Activated CD8-positive, alpha-beta T cell treated with anti-CD3 and anti-CD28 coated beads for 36 hours (primary cell): Measurements from ENCODE around the gene EEPD1. TPM values are rescaled to one million over a fixed set of nuclear protein-coding genes. Genes with fewer than 3 reads are reported as not detected.

Source experiments
- ATAC-seq: fragments of 200-7000 bp; cut with Tn5 transposase; one replicate; pipeline ENCODE4 v1.10.0; 2021; ENCODE audit warnings: mild to moderate bottlenecking, moderate library complexity
- CTCF ChIA-PET: fragments of 350-600 bp; sonication (Branson Sonifier 250); formaldehyde crosslinking; loops from one replicate; lab custom pipeline; 2021; ENCODE audit warnings: antibody characterized with exemption; lab: Charles Lee
- POLR2A ChIA-PET: fragments of 350-600 bp; sonication (Branson Sonifier 250); formaldehyde crosslinking; loops from one replicate; lab custom pipeline; 2021; ENCODE audit warnings: antibody characterized with exemption; lab: Charles Lee
- DNase-seq: peaks from one replicate; pipeline ENCODE4 v3.0.0-alpha.2; 2020
- H3K27ac Mint-ChIP-seq: one replicate; pipeline ENCODE4 v1.8.0; 2021; ENCODE audit warnings: mild to moderate bottlenecking, mixed read lengths
- H3K27me3 Mint-ChIP-seq: one replicate; pipeline ENCODE4 v1.8.0; 2021; ENCODE audit warnings: mixed read lengths
- H3K36me3 Mint-ChIP-seq: one replicate; pipeline ENCODE4 v1.8.0; 2021; ENCODE audit warnings: low read depth, mixed read lengths
- H3K4me1 Mint-ChIP-seq: one replicate; pipeline ENCODE4 v1.8.0; 2021; ENCODE audit warnings: low read depth, mixed read lengths
- H3K4me3 Mint-ChIP-seq: one replicate; pipeline ENCODE4 v1.8.0; 2021; ENCODE audit warnings: mild to moderate bottlenecking, moderate library complexity, mixed read lengths
- H3K9me3 Mint-ChIP-seq: one replicate; pipeline ENCODE4 v1.8.0; 2021; ENCODE audit warnings: mixed read lengths
- intact Hi-C: fragments of 100-400 bp; cut with micrococcal nuclease; formaldehyde crosslinking; loops from one replicate; pipeline ENCODE4 v1.10.0; 2022
- total RNA-seq, 2 experiments: library from RNA; stranded (reverse); gene quantifications; one replicate each; pipeline ENCODE4 v1.2.3, GENCODE V29; 2021
- TF ChIP-seq, protein P1 (sequence below): fragments of 200-600 bp; IDR thresholded peaks from one replicate; pipeline ENCODE4 v1.8.0; 2022; ENCODE audit warnings: antibody characterized with exemption, mild to moderate bottlenecking

The EEPD1 gene
- total RNA-seq, 2 experiments from 2014 or later: 0.76 to 0.90 TPM

DNA sequence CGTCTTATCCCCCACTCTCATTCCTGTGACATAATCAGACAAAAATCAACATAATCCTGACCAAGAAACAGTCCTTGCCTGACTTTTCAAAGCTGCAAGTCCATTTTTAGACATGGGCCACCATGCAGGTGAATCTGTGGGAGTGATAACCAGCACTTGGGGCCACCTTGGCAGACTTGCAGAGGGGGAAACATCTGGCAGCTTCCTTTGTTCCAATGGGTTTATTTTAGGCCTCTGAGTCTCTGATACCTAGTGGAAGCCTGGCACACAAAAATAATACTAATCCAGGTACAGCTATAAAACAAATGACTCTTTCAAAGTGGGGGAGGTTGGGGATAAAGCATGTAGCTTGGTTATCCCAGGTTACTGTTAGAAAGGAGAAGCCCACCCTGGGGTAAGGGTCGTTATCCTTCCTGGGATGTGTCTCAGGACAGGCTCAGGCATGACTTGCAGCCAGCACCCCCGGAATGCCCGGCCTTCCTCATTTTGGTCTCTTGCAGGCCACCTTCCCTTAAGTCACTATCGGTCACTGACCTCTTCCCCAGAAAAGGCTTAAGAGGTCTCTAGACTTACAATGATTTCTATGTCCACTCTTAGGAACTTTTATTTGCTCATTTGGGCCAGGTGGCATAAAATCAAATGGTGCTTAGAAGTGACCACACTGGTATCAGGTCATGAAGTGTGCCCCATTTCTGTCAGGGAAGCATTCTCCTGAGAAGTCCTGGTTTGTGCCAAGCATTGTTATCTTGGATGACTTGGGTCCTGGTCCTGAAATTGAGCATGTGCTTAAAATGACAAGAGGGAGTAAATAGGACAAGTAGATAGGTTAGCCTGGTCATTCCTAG lies 37.6 kb downstream of the EEPD1 start:
- ATAC-seq (no peak), DNase-seq (no peak)
- no peak overlapping the region for H3K27ac Mint-ChIP-seq
- TF ChIP-seq, protein P1, sequence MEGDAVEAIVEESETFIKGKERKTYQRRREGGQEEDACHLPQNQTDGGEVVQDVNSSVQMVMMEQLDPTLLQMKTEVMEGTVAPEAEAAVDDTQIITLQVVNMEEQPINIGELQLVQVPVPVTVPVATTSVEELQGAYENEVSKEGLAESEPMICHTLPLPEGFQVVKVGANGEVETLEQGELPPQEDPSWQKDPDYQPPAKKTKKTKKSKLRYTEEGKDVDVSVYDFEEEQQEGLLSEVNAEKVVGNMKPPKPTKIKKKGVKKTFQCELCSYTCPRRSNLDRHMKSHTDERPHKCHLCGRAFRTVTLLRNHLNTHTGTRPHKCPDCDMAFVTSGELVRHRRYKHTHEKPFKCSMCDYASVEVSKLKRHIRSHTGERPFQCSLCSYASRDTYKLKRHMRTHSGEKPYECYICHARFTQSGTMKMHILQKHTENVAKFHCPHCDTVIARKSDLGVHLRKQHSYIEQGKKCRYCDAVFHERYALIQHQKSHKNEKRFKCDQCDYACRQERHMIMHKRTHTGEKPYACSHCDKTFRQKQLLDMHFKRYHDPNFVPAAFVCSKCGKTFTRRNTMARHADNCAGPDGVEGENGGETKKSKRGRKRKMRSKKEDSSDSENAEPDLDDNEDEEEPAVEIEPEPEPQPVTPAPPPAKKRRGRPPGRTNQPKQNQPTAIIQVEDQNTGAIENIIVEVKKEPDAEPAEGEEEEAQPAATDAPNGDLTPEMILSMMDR: no peak
- POLR2A ChIA-PET: interaction anchor here (0.7 to 1.1 kb wide), 3 partner anchors 8 to 30 kb away, joined by 3 read pairs; no protein-coding TSS in a partner anchor
- no peaks in the 10 kb centered on the region for H3K27me3 Mint-ChIP-seq
- intact Hi-C loops: no loop called here
- H3K9me3 Mint-ChIP-seq: no peaks in the 10 kb centered on the region
- no peak overlapping the region for H3K4me3 Mint-ChIP-seq
- no peaks in the 10 kb centered on the region for H3K36me3 Mint-ChIP-seq
- CTCF ChIA-PET: no interaction called here
- no peaks in the 10 kb centered on the region for H3K4me1 Mint-ChIP-seq

DNA sequence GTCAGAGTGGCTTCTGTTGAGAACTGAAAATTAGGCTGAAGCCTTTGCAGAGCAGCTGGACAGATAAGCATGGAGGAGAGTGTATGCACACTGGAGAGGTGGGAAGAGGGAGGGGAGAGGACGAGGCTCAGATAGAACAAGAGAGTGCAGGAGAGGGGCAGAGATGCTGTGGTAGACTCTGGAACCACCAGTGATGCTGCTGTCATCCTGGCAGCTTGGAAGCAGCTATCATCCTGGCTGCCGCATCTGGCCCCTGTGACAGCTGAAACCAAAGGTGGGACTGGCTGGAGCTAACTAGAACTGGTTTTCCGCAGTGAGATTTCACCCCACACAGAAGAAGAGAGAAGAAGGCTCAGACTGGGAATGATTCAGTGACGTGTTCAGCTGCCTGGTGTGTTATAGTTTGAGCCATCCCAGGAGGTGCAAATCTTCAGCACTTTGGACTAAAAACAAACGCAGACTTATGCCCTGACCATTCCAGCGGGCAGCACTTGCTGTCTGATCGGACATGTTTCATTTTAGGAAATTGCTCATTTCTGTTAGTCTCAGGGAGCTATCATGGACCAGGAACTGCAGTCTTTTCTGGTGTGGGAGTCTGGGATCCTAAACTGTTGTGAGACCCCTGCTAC lies 38.4 kb downstream of the EEPD1 start:
- Mint-ChIP-seq H3K27me3 (no peaks in the 10 kb centered on the region), H3K27ac (no peak overlapping the region), H3K9me3 (no peaks in the 10 kb centered on the region), H3K36me3 (no peaks in the 10 kb centered on the region), H3K4me1 (no peaks in the 10 kb centered on the region), H3K4me3 (no peak overlapping the region)
- CTCF ChIA-PET: no interaction called here
- intact Hi-C loops: no loop called here
- ATAC-seq: no peak
- TF ChIP-seq, protein P1: no peak
- POLR2A ChIA-PET: interaction anchor here (1.1 kb wide), 1 partner anchor 9 kb away, joined by 3 read pairs; no protein-coding TSS in a partner anchor
- no peak for DNase-seq

DNA sequence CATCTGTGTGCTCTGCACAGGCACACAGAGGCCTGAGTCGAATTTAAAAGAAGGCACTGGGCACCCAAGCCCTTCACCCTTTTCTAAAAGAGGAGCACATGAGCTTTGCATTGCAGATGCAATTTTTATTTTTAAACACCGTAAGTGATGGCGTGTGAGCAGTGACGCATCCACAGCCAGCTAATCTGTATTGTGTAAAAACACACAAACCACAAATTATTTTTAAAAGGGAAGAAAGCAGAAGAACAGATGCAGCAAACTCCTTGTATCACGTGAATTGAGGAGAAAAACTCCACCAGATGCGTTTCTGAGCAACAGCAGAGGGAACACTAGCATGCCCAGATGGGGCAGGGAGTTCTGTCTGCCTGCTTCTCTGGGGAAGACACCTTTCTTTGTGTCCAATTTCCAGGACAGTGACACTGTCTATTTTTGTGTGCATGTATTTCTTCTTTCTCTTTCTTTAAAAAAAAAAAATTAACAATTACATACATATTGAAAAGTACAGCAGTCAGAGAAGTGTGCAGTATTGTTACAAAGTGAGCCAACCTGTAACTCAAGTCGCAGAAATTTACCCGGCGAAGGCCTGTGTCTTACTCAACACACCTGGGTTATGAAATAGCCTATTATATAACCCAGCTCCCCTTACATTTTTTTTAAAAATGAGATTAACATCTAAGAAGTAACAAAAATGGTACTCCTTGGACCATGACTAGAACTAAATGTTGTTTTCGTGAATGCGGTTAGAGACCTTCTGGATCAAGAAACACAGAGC lies 39.2 kb downstream of the EEPD1 start:
- Mint-ChIP-seq H3K36me3 (no peaks in the 10 kb centered on the region), H3K27me3 (no peaks in the 10 kb centered on the region), H3K4me3 (no peak overlapping the region), H3K27ac (no peak overlapping the region), H3K4me1 (no peaks in the 10 kb centered on the region), H3K9me3 (no peaks in the 10 kb centered on the region)
- TF ChIP-seq, protein P1: no peak
- ATAC-seq: no peak
- CTCF ChIA-PET: no interaction called here
- DNase-seq: no peak
- POLR2A ChIA-PET: interaction anchor here (1.1 kb wide), 1 partner anchor 10 kb away, joined by 3 read pairs; no protein-coding TSS in a partner anchor
- intact Hi-C loops: no loop called here

DNA sequence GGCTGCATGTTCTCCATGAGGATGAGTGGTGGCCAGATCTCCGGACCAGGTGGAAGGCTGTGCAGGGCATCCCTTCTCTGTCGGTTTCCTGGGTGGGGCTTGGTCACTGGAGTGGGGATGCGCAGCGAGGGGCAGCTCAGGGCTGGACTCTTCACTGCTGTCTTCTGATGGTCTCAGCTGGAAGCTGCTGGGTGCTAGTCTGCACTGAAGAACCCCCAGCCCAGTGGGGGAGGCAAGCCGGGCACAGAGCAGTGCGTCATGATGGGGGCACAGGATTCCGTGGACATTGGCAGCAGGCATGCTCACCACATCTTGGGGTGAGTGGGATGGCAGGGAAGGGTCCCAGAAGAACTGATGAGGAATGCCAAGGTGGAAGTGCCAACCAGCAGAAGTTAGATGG lies 39.8 kb downstream of the EEPD1 start:
- ATAC-seq (no peak), DNase-seq (no peak)
- Mint-ChIP-seq H3K4me1 (no peaks in the 10 kb centered on the region), H3K9me3 (no peaks in the 10 kb centered on the region), H3K36me3 (no peaks in the 10 kb centered on the region), H3K4me3 (no peak overlapping the region), H3K27me3 (no peaks in the 10 kb centered on the region), H3K27ac (no peak overlapping the region)
- intact Hi-C loops: no loop called here
- POLR2A ChIA-PET: no interaction called here
- TF ChIP-seq, protein P1: no peak
- CTCF ChIA-PET: no interaction called here
